H1 (cell line): ENCODE results near the gene BCAS4. TPM values are rescaled to one million over a fixed set of nuclear protein-coding genes. Genes with fewer than 3 reads are reported as not detected.

Source experiments
- CHD1 ChIP-seq: IDR thresholded peaks from 2 replicates; pipeline ENCODE4 v1.6.1; 2012; ENCODE audit warnings: low read depth, low read length, improper control_type of control experiment
- TEAD4 ChIP-seq: IDR thresholded peaks from 2 replicates; pipeline ENCODE4 v1.6.1; 2012; ENCODE audit warnings: low read depth, low read length, inconsistent platforms, mixed read lengths
- polyA plus RNA-seq, 7 experiments: library from polyadenylated mRNA; depleted of rRNA in 3 of 7; stranded (reverse) in 5 of 7; unstranded in 2 of 7; fragments of >200 nt in 5 of 7; fragments of 200-250 nt in 2 of 7; gene quantifications; 1 replicate in 5 of 7; 2 replicates in 1 of 7; 4 replicates in 1 of 7; pipeline versions ENCODE4 v1.2.1 to v1.2.3, GENCODE V29; 2011 to 2013; ENCODE audit warnings: missing spikeins in 2 of 7, mixed read lengths in 2 of 7
- total RNA-seq: library from RNA; stranded (reverse); fragmentation: NEBNext Ultra II Directional; extraction: Animal tissue kit (Norgen Biotek cat#: 25700); gene quantifications from 2 replicates; pipeline ENCODE4 v1.2.1, GENCODE V29; 2021

The BCAS4 gene
- total and polyA plus RNA-seq, 2 of the 8 experiments (the other 6 are each of a cell fraction or from before 2014, with no cell fraction given): 21.2 to 23.6 TPM

DNA sequence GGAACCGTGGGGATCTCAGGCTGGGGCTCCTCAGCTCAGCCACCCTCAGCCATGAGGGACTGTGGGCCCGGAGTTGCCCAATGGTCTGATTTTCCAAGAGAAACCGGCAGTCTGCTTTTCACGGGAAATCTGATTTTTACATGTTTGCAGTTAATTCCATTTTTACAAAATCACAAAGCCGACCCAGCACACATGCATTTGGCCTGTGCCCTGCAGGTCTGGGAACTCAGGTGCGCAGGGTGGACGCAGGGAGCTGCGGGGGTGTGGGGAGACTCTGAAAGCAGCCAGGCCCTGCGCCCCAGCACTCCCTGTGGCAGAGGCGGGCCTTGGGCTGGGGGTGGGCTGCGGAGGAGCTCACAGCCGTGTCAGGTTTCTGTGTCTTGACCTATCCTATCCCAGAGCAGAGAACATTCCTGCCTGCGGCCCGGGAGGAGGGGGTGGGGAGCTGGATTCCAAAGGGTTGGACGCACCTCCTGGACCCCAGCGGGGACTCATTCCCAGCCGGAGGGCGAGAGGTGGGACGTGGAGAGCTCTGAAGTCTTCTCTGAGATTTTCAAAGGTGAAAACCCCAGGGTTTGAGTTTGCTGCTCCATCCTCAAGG lies 75.8 kb downstream of the BCAS4 start (continued):
- peak; percentile 96 for TF ChIP-seq TEAD4
- no peak for TF ChIP-seq CHD1
